Mesendoderm (in vitro differentiated cells): ENCODE results near the gene PDK4.

Experiments used
- DNase-seq: peaks from one replicate; pipeline ENCODE4 v3.0.0; 2013
- H2AK5ac ChIP-seq: 2 replicates; pipeline ENCODE4 v1.6.1; 2013; ENCODE audit warnings: low read length, inconsistent platforms
- H2BK120ac ChIP-seq: 2 replicates; pipeline ENCODE4 v1.6.1; 2013; ENCODE audit warnings: low read depth, mild to moderate bottlenecking, low read length, moderate library complexity, mixed read lengths
- H2BK15ac ChIP-seq: replicated peaks from 2 replicates; pipeline ENCODE4 v1.6.1; 2013; ENCODE audit warnings: low read depth, mild to moderate bottlenecking, moderate library complexity
- H2BK5ac ChIP-seq: 2 replicates; pipeline ENCODE4 v1.6.1; 2013; ENCODE audit warnings: low read length, inconsistent platforms
- H3K18ac ChIP-seq: 2 replicates; pipeline ENCODE4 v1.6.1; 2013; ENCODE audit warnings: mild to moderate bottlenecking, low read length, mixed read lengths
- H3K23ac ChIP-seq: one replicate; pipeline ENCODE4 v1.6.1; 2013; ENCODE audit warnings: low read length
- H3K27ac ChIP-seq: 2 replicates; pipeline ENCODE4 v1.5.1; 2013; ENCODE audit warnings: low read depth, mild to moderate bottlenecking, inconsistent platforms, low read length, moderate library complexity
- H3K27me3 ChIP-seq: 2 replicates; pipeline ENCODE4 v1.6.1; 2013; ENCODE audit warnings: low read length, control low read depth, mild to moderate bottlenecking, inconsistent platforms; ENCODE audit not compliant: insufficient read depth, poor library complexity
- H3K36me3 ChIP-seq: 2 replicates; pipeline ENCODE4 v1.6.1; 2013; ENCODE audit warnings: low read length, inconsistent platforms; ENCODE audit not compliant: control insufficient read depth, insufficient read depth
- H3K4ac ChIP-seq: one replicate; pipeline ENCODE4 v1.6.1; 2013; ENCODE audit warnings: low read depth, mild to moderate bottlenecking, low read length, moderate library complexity
- H3K4me1 ChIP-seq: 2 replicates; pipeline ENCODE4 v1.6.1; 2013; ENCODE audit warnings: low read depth, low read length, inconsistent platforms; ENCODE audit not compliant: control insufficient read depth
- H3K4me2 ChIP-seq: 2 replicates; pipeline ENCODE4 v1.6.1; 2013; ENCODE audit warnings: low read length
- H3K4me3 ChIP-seq: 2 replicates; pipeline ENCODE4 v1.5.1; 2013; ENCODE audit warnings: mild to moderate bottlenecking, low read length
- H3K56ac ChIP-seq: one replicate; pipeline ENCODE4 v1.6.1; 2013; ENCODE audit warnings: low read length
- H3K79me1 ChIP-seq: 2 replicates; pipeline ENCODE4 v1.6.1; 2013; ENCODE audit warnings: low read length, inconsistent platforms
- H3K79me2 ChIP-seq: 2 replicates; pipeline ENCODE4 v1.6.1; 2013; ENCODE audit warnings: mild to moderate bottlenecking, low read length; ENCODE audit not compliant: control insufficient read depth, insufficient read depth
- H3K9ac ChIP-seq: 2 replicates; pipeline ENCODE4 v1.6.1; 2013; ENCODE audit warnings: low read length, inconsistent platforms
- H4K5ac ChIP-seq: one replicate; pipeline ENCODE4 v1.6.1; 2013; ENCODE audit warnings: low read length
- H4K8ac ChIP-seq: one replicate; pipeline ENCODE4 v1.6.1; 2013; ENCODE audit warnings: low read depth, mild to moderate bottlenecking, control low read depth, low read length, moderate library complexity
- whole genome bisulfite sequencing: extraction: QIAGEN DNeasy Blood & Tissue Kit; methylation state at CpG from one replicate; pipeline ENCODE4 v1.1.7; 2013; ENCODE audit warnings: low lambda C conversion rate, missing lambda C conversion rate; ENCODE audit not compliant: insufficient coverage; ENCODE audit errors: extremely low coverage; 5-methylcytosine and 5-hydroxymethylcytosine counted together

PDK4 gene

DNA sequence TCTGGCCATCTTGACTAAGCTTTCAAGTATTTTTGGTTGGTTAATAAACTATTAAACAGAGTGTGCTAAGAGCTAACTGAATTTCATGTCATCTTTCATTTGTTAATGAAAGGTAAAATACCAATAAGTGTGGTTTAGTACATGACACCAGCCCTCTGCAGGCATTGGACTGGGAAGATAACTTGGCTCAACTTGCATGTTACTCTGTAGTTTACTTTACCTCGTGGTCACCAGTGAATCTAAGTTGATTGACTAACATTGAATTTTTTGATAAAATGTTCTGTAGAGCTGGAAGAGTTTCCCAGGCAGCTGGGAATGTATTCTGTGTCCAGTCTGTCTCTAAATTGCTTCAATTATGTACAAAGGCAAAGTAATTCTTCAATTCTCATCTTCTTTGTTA lies 60.7 kb downstream of the PDK4 start:
- H3K18ac ChIP-seq, result no peak overlapping the region
- no CpG with 5 or more reads among the region's 1 CpG for WGBS
- no peak overlapping the region for H3K9ac ChIP-seq
- H3K27ac ChIP-seq, result no peak overlapping the region
- H3K4me2 ChIP-seq, result no peak overlapping the region
- no peaks in the 10 kb centered on the region for H3K4me1 ChIP-seq
- no peak overlapping the region for H3K4me3 ChIP-seq
- no peak overlapping the region for H2BK15ac ChIP-seq
- no peak overlapping the region for H3K56ac ChIP-seq
- no peak overlapping the region for H2AK5ac ChIP-seq
- no peak overlapping the region for H2BK5ac ChIP-seq
- no peak overlapping the region for H2BK120ac ChIP-seq
- no peak overlapping the region for H3K23ac ChIP-seq
- DNase-seq, result no peak
- no peaks in the 10 kb centered on the region for H3K27me3 ChIP-seq
- no peaks in the 10 kb centered on the region for H3K36me3 ChIP-seq
- H4K5ac ChIP-seq, result no peak overlapping the region
- H3K79me2 ChIP-seq, result no peaks in the 10 kb centered on the region
- no peak overlapping the region for H3K4ac ChIP-seq
- H3K79me1 ChIP-seq, result no peaks in the 10 kb centered on the region
- no peak overlapping the region for H4K8ac ChIP-seq

DNA sequence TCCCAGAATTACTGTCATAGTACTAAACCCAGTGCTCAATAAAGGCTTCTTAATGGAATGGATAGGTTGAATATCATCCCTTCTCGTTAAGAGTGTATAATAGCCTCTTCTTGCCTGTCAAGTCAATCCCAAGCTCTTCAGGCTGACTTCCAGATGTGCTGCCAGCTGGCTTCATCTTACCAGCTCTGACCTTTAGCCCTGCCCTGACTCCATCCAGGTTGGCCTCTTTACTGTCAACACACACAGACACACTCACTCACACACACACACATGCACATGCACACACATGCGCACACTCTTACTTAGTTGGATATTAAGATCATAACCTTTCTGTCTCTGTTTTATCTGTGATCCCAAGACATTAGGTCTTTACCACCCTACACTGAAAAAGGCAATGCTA lies 61.5 kb downstream of the PDK4 start:
- Histone ChIP-seq H2BK120ac (no peak overlapping the region), H3K23ac (no peak overlapping the region), H4K5ac (no peak overlapping the region), H3K4me1 (no peaks in the 10 kb centered on the region), H3K79me2 (no peaks in the 10 kb centered on the region), H2BK15ac (no peak overlapping the region), H3K4me2 (no peak overlapping the region), H3K27ac (no peak overlapping the region), H2AK5ac (no peak overlapping the region), H3K4ac (no peak overlapping the region), H3K56ac (no peak overlapping the region), H3K36me3 (no peaks in the 10 kb centered on the region), H3K27me3 (no peaks in the 10 kb centered on the region), H3K18ac (no peak overlapping the region), H3K9ac (no peak overlapping the region), H2BK5ac (no peak overlapping the region), H4K8ac (no peak overlapping the region), H3K79me1 (no peaks in the 10 kb centered on the region), H3K4me3 (no peak overlapping the region)
- DNase-seq, result no peak
- no CpG with 5 or more reads among the region's 2 CpGs for WGBS
